IMR-90 (cell line): ENCODE results near the gene RNF224. TPM values are rescaled to one million over a fixed set of nuclear protein-coding genes. Genes with fewer than 3 reads are reported as not detected.

Source experiments
- ATAC-seq: fragments of 200-7000 bp; cut with Tn5 transposase; 2 replicates; pipeline ENCODE4 v1.9.1; 2020; ENCODE audit warnings: low read depth, mild to moderate bottlenecking, moderate library complexity
- BruUV-seq: library from RNA; stranded (reverse); fragments of 400-500 nt; replicated peaks from 2 replicates; lab custom pipeline; 2021; lab: Mats Ljungman, UMichigan
- CTCF ChIA-PET: fragments of 300-600 bp; formaldehyde crosslinking; extraction: SDS; loops from one replicate; lab custom pipeline; 2021; ENCODE audit warnings: antibody characterized with exemption; lab: Yijun Ruan, JAX
- POLR2A ChIA-PET: fragments of 300-600 bp; sonication (Branson Sonifier 250); formaldehyde crosslinking; loops from one replicate; lab custom pipeline; 2022; ENCODE audit warnings: antibody characterized with exemption; ENCODE audit not compliant: unreplicated experiment; lab: Charles Lee
- DNase-seq: peaks from one replicate; pipeline ENCODE4 v3.0.0; 2013
- H2AFZ ChIP-seq: replicated peaks from 2 replicates; pipeline ENCODE3; 2013; ENCODE audit warnings: low read length, mild to moderate bottlenecking; ENCODE audit not compliant: poor library complexity
- H2AK5ac ChIP-seq: 2 replicates; pipeline ENCODE4 v1.6.1; 2013; ENCODE audit warnings: low read depth, low read length, inconsistent platforms
- H2AK9ac ChIP-seq: replicated peaks from 2 replicates; pipeline ENCODE3; 2013; ENCODE audit warnings: mild to moderate bottlenecking, low read depth, low read length, moderate library complexity; ENCODE audit not compliant: poor library complexity
- H2BK120ac ChIP-seq: 2 replicates; pipeline ENCODE4 v1.6.1; 2013; ENCODE audit warnings: low read depth, low read length, inconsistent platforms
- H2BK15ac ChIP-seq: 3 replicates; pipeline ENCODE4 v1.6.1; 2013; ENCODE audit warnings: low read depth, low read length, inconsistent platforms
- H2BK20ac ChIP-seq: 2 replicates; pipeline ENCODE4 v1.6.1; 2013; ENCODE audit warnings: low read depth, mild to moderate bottlenecking, inconsistent platforms, low read length, moderate library complexity
- H2BK5ac ChIP-seq: 2 replicates; pipeline ENCODE4 v1.6.1; 2013; ENCODE audit warnings: mild to moderate bottlenecking, low read depth, low read length, inconsistent platforms; ENCODE audit not compliant: poor library complexity, severe bottlenecking
- H3K14ac ChIP-seq: replicated peaks from 2 replicates; pipeline ENCODE4 v1.6.1; 2013; ENCODE audit warnings: low read depth, low read length, inconsistent platforms
- H3K18ac ChIP-seq: 2 replicates; pipeline ENCODE4 v1.6.1; 2013; ENCODE audit warnings: low read depth, low read length, control low read depth
- H3K23ac ChIP-seq: 2 replicates; pipeline ENCODE4 v1.6.1; 2013; ENCODE audit warnings: low read depth, low read length, inconsistent platforms
- H3K27ac ChIP-seq: 2 replicates; pipeline ENCODE4 v1.5.1; 2013; ENCODE audit warnings: mild to moderate bottlenecking, control low read depth, low read length; ENCODE audit not compliant: insufficient read depth
- H3K27me3 ChIP-seq: 2 replicates; pipeline ENCODE4 v1.6.1; 2013; ENCODE audit warnings: low read length; ENCODE audit not compliant: control insufficient read depth, insufficient read depth
- H3K36me3 ChIP-seq: 2 replicates; pipeline ENCODE4 v1.6.1; 2013; ENCODE audit warnings: low read length, mixed read lengths; ENCODE audit not compliant: control insufficient read depth, insufficient read depth
- H3K4ac ChIP-seq: 2 replicates; pipeline ENCODE4 v1.6.1; 2013; ENCODE audit warnings: low read depth, low read length, inconsistent platforms
- H3K4me1 ChIP-seq: 2 replicates; pipeline ENCODE4 v1.6.1; 2013; ENCODE audit warnings: low read length, mixed read lengths; ENCODE audit not compliant: control insufficient read depth, insufficient read depth
- H3K4me2 ChIP-seq: 2 replicates; pipeline ENCODE4 v1.6.1; 2013; ENCODE audit warnings: low read depth, mild to moderate bottlenecking, control low read depth, low read length, moderate library complexity
- H3K4me3 ChIP-seq: 2 replicates; pipeline ENCODE4 v1.5.1; 2013; ENCODE audit warnings: low read depth, mild to moderate bottlenecking, control low read depth, low read length, moderate library complexity; ENCODE audit not compliant: insufficient read depth
- H3K56ac ChIP-seq: 2 replicates; pipeline ENCODE4 v1.6.1; 2013; ENCODE audit warnings: low read length, inconsistent platforms; ENCODE audit not compliant: insufficient read depth; ENCODE audit errors: extremely low read depth
- H3K79me1 ChIP-seq, 2 experiments: 2 replicates each; pipeline ENCODE4 v1.6.1; 2013; ENCODE audit warnings: low read length in 2 of 2, inconsistent platforms in 1 of 2, low read depth in 1 of 2
- H3K9ac ChIP-seq: 2 replicates; pipeline ENCODE4 v1.6.1; 2013; ENCODE audit warnings: low read depth, low read length, control low read depth
- H3K9me1 ChIP-seq: 2 replicates; pipeline ENCODE4 v1.6.1; 2013; ENCODE audit warnings: low read length, inconsistent platforms; ENCODE audit not compliant: insufficient read depth
- H3K9me3 ChIP-seq: 2 replicates; pipeline ENCODE4 v1.6.1; 2013; ENCODE audit warnings: low read length; ENCODE audit not compliant: control insufficient read depth, insufficient read depth
- H4K20me1 ChIP-seq: 2 replicates; pipeline ENCODE4 v1.6.1; 2013; ENCODE audit warnings: low read length, inconsistent platforms; ENCODE audit not compliant: insufficient read depth
- H4K5ac ChIP-seq: 2 replicates; pipeline ENCODE4 v1.6.1; 2013; ENCODE audit warnings: mild to moderate bottlenecking, low read depth, low read length, control low read depth
- H4K8ac ChIP-seq, 2 experiments: 2 replicates each; pipeline ENCODE4 v1.6.1; 2013; ENCODE audit warnings: low read depth in 2 of 2, low read length in 2 of 2, control low read depth in 1 of 2, inconsistent platforms in 1 of 2
- H4K91ac ChIP-seq: 2 replicates; pipeline ENCODE4 v1.6.1; 2013; ENCODE audit warnings: low read depth, low read length, inconsistent platforms; ENCODE audit not compliant: insufficient read depth
- BHLHE40 ChIP-seq: fragments of 150-350 bp; IDR thresholded peaks from 2 replicates; pipeline ENCODE4 v1.6.1; 2016; ENCODE audit warnings: mild to moderate bottlenecking, low read depth, low read length
- CEBPB ChIP-seq: IDR thresholded peaks from 2 replicates; pipeline ENCODE4 v1.6.1; 2012; ENCODE audit warnings: low read depth, low read length, improper control_type of control experiment
- FOS ChIP-seq: fragments of 150-350 bp; IDR thresholded peaks from 2 replicates; pipeline ENCODE4 v1.6.1; 2016; ENCODE audit warnings: low read depth, low read length
- MAFK ChIP-seq: IDR thresholded peaks from 2 replicates; pipeline ENCODE4 v1.6.1; 2012; ENCODE audit warnings: low read depth, low read length, improper control_type of control experiment
- MXI1 ChIP-seq: IDR thresholded peaks from 2 replicates; pipeline ENCODE4 v1.6.1; 2012; ENCODE audit warnings: low read depth, mild to moderate bottlenecking, low read length, moderate library complexity, borderline replicate concordance
- NFE2L2 ChIP-seq: fragments of 150-350 bp; IDR thresholded peaks from 2 replicates; pipeline ENCODE4 v1.6.1; 2016; ENCODE audit warnings: low read depth, mild to moderate bottlenecking, low read length
- POLR2A ChIP-seq: IDR thresholded peaks from 2 replicates; pipeline ENCODE4 v1.6.1; 2012; ENCODE audit warnings: mild to moderate bottlenecking, low read depth, low read length
- RAD21 ChIP-seq: IDR thresholded peaks from 2 replicates; pipeline ENCODE4 v1.6.1; 2012; ENCODE audit warnings: low read length, improper control_type of control experiment
- RCOR1 ChIP-seq: IDR thresholded peaks from 2 replicates; pipeline ENCODE4 v1.6.1; 2012; ENCODE audit warnings: mild to moderate bottlenecking, low read length, improper control_type of control experiment; ENCODE audit not compliant: insufficient replicate concordance
- SMC3 ChIP-seq: fragments of 150-350 bp; IDR thresholded peaks from 2 replicates; pipeline ENCODE4 v1.6.1; 2016; ENCODE audit warnings: low read depth, mild to moderate bottlenecking, antibody characterized with exemption, low read length, moderate library complexity
- WGBS, 2 experiments: methylation state at CpG; one replicate each; pipeline versions ENCODE4 v1.1.5 to v1.1.7; 2013; ENCODE audit warnings: missing lambda C conversion rate in 2 of 2; ENCODE audit not compliant: insufficient read length in 1 of 2; ENCODE audit errors: extremely low coverage in 2 of 2; 5-methylcytosine and 5-hydroxymethylcytosine counted together
- dilution Hi-C: fragments of 300-500 bp; cut with HindIII; formaldehyde crosslinking; loops from one replicate; pipeline ENCODE4 v1.14.3; 2018; ENCODE audit warnings: low sequenced_read_pairs; ENCODE audit not compliant: unreplicated experiment
- in situ Hi-C: fragments of 300-500 bp; cut with MboI; formaldehyde crosslinking; loops from 3 replicates; pipeline ENCODE4 v1.14.3; 2019; ENCODE audit warnings: low sequenced_read_pairs, inconsistent platforms, mixed read lengths
- intact Hi-C: fragments of 100-400 bp; cut with micrococcal nuclease; formaldehyde crosslinking; loops from 2 replicates; pipeline ENCODE4 v1.10.0; 2022
- polyA plus RNA-seq, 3 experiments: library from polyadenylated mRNA; depleted of rRNA; stranded (reverse); fragments of >200 nt; gene quantifications; 2 replicates each; pipeline ENCODE4 v1.2.3, GENCODE V29; 2012; ENCODE audit warnings: low replicate concordance in 1 of 3
- total RNA-seq: library from RNA; depleted of rRNA; stranded (reverse); fragments of >200 nt; gene quantifications from 2 replicates; pipeline ENCODE4 v1.2.3, GENCODE V29; 2012
- TF ChIP-seq, protein P1 (sequence below): conservative IDR thresholded peaks from 2 replicates; pipeline ENCODE4 v1.5.1; 2012; ENCODE audit warnings: mild to moderate bottlenecking, low read depth, low read length, improper control_type of control experiment
- TF ChIP-seq, protein P2 (sequence below): fragments of 150-350 bp; IDR thresholded peaks from 2 replicates; pipeline ENCODE4 v1.6.1; 2017; ENCODE audit warnings: mild to moderate bottlenecking, antibody characterized with exemption, low read length, low read depth
- TF ChIP-seq, protein P3 (sequence below): fragments of 150-350 bp; IDR thresholded peaks from 2 replicates; pipeline ENCODE4 v1.6.1; 2016; ENCODE audit warnings: low read depth, mild to moderate bottlenecking, low read length, moderate library complexity, borderline replicate concordance

Gene RNF224
- total and polyA plus RNA-seq, 2 of the 4 experiments (the other 2 are of a cell fraction): not detected

DNA sequence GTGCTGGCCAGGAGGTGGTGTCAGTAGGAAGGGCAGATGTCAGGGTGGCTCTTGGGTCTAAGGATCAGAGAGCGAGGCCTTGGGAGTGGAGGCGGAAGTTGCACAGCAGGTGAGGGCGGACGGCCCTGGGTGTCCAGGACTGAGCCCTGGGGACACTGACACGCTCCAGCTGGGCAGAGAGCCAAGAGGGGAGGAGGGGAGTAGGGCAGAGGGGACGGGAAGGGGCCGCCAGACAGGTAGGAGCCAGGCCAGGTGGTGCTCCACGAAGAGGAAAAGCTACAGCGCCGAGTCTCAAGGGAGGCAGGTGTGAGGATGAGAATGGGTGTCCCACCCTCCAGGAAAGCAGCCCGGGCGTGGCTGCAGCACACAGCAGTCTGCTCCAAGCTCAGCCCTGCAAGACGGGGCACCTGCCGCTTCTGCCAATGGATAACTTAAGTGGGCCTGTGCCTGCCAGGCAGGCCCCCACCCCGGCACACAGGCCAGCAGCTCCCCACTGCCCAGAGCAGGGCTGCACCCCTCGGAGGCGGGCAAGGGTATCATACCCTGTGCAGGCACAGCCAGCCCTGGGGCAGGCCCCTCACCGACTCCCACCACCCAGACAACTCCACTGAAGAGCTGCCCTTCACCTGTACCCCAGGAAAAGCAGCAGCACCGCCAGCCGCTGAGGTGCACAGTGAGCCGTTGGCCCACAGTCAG is 31.6 kb upstream of the RNF224 start:
- Histone ChIP-seq H4K8ac (no peak overlapping the region), H3K79me1 (peaks cover 7 to 70% of the 10 kb centered on the region in 2 experiments), H3K23ac (no peak overlapping the region), H2BK20ac (no peak overlapping the region), H3K9me1 (no peaks in the 10 kb centered on the region), H3K9ac (no peak overlapping the region), H3K4me2 (no peak overlapping the region), H3K4me1 (peaks cover 15% of the 10 kb centered on the region), H3K4me3 (no peak overlapping the region), H3K27ac (no peak overlapping the region), H2AFZ (no peak overlapping the region), H3K56ac (no peak overlapping the region), H2BK5ac (no peak overlapping the region), H4K20me1 (peaks cover 39% of the 10 kb centered on the region), H3K36me3 (peaks cover 18% of the 10 kb centered on the region), H2BK15ac (no peak overlapping the region), H4K5ac (no peak overlapping the region), H3K18ac (no peak overlapping the region), H3K27me3 (no peaks in the 10 kb centered on the region), H3K4ac (no peak overlapping the region), H2BK120ac (no peak overlapping the region), H2AK9ac (no peak overlapping the region), H3K9me3 (no peaks in the 10 kb centered on the region), H2AK5ac (no peak overlapping the region), H4K91ac (no peak overlapping the region), H3K14ac (no peak overlapping the region)
- dilution Hi-C loops: no loop called here
- 87% methylated on average over 16 of the region's 21 CpGs; no CpG with 5 or more reads in 1 of the 2 experiments for WGBS, 2 experiments
- no TSS peak for BruUV-seq
- ChIA-PET CTCF (interaction anchor here (1.0 kb wide), 1 partner anchor 31 kb away, joined by 3 read pairs; the partner anchor contains the start of gene RNF224), POLR2A (no interaction called here)
- TF ChIP-seq, protein P1, sequence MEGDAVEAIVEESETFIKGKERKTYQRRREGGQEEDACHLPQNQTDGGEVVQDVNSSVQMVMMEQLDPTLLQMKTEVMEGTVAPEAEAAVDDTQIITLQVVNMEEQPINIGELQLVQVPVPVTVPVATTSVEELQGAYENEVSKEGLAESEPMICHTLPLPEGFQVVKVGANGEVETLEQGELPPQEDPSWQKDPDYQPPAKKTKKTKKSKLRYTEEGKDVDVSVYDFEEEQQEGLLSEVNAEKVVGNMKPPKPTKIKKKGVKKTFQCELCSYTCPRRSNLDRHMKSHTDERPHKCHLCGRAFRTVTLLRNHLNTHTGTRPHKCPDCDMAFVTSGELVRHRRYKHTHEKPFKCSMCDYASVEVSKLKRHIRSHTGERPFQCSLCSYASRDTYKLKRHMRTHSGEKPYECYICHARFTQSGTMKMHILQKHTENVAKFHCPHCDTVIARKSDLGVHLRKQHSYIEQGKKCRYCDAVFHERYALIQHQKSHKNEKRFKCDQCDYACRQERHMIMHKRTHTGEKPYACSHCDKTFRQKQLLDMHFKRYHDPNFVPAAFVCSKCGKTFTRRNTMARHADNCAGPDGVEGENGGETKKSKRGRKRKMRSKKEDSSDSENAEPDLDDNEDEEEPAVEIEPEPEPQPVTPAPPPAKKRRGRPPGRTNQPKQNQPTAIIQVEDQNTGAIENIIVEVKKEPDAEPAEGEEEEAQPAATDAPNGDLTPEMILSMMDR: no peak
- TF ChIP-seq RCOR1 (no peak), POLR2A (no peak), MAFK (no peak), CEBPB (no peak), BHLHE40 (no peak), NFE2L2 (no peak), RAD21 (no peak), MXI1 (no peak), SMC3 (no peak), FOS (no peak)
- TF ChIP-seq, protein P2, sequence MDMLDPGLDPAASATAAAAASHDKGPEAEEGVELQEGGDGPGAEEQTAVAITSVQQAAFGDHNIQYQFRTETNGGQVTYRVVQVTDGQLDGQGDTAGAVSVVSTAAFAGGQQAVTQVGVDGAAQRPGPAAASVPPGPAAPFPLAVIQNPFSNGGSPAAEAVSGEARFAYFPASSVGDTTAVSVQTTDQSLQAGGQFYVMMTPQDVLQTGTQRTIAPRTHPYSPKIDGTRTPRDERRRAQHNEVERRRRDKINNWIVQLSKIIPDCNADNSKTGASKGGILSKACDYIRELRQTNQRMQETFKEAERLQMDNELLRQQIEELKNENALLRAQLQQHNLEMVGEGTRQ: no peak
- TF ChIP-seq, protein P3, sequence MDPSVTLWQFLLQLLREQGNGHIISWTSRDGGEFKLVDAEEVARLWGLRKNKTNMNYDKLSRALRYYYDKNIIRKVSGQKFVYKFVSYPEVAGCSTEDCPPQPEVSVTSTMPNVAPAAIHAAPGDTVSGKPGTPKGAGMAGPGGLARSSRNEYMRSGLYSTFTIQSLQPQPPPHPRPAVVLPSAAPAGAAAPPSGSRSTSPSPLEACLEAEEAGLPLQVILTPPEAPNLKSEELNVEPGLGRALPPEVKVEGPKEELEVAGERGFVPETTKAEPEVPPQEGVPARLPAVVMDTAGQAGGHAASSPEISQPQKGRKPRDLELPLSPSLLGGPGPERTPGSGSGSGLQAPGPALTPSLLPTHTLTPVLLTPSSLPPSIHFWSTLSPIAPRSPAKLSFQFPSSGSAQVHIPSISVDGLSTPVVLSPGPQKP: no peak
- DNase-seq: no peak
- no peak for ATAC-seq
- in situ Hi-C loops: no loop called here
- intact Hi-C loops: no loop called here
